Adipose tissue (tissue), 3 donors: ENCODE data around the gene PRR27. TPM values are rescaled to one million over a fixed set of nuclear protein-coding genes. Genes with fewer than 3 reads are reported as not detected.
"Not testable (repeated sequence)": the region's sequence is repeated elsewhere in the genome, so short reads cannot be mapped to it uniquely, and the experiment has no call there.

Source experiments
- H3K27ac ChIP-seq: one replicate; pipeline ENCODE4 v1.5.1; 2013; ENCODE audit warnings: low read depth, low read length
- WGBS, 3 donors: extraction: QIAGEN DNeasy Blood & Tissue Kit; methylation state at CpG; one replicate each; pipeline ENCODE4 v1.1.7; 2013; 5-methylcytosine and 5-hydroxymethylcytosine counted together
- polyA plus RNA-seq, 3 donors: library from polyadenylated mRNA; stranded (reverse); fragments of 200-250 nt; gene quantifications; one replicate each; pipeline ENCODE4 v1.2.3, GENCODE V29; 2013
- donor health status: healthy with polysubstance abuse.
- donor health status: Bipolar disorder and iron deficiency.
- donor health status: healthy.

Gene PRR27
- polyA plus RNA-seq, 3 donors = not detected

DNA sequence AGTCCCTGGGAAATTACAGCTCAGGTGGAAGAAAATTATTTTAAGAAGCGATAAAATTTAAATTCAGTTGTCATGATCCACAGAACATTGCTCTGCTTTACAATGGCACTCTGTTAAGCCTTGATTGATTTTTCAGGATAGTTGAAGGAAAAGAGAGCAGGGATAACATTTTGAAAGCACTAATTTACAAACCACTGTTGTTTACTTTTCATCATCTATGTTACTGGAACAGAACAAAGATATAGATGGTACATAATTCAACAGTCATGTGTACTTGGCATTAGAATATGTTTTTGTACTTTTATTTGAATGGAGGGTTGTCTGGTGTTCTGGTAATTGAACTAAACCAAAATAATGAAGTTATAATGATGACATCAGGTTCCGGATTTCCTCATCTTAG is 38.9 kb downstream of the PRR27 start:
- WGBS, 3 donors = 87 to 91% (median 91%) methylated on average over 2 of the region's 2 CpGs
- H3K27ac ChIP-seq = no peak overlapping the region

DNA sequence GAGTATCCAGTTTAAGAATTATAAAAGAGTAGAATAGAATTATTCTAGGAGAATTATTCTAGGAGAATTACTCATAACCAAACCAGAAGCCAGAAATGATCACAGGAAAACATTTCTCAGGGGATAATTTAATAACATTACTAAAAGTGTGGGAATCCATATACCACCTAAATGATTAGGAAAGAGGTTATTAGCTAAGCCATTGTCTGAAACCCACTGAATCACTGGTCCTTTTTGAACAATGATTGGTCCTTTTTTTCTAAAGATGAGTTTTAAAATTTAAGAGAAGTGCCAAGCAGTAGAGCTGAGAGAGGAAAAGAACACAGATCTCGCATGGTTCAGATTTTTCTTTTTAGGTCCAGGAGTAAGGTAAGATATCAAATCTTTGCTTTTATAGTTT is 41.4 kb downstream of the PRR27 start, which contains the start of gene ODAM:
Gene ODAM (plus strand): TSS at position 301 of the 400 bp plus-strand sequence. CDS start 819 bp downstream, outside the sequence.
- WGBS, 3 donors = 84 to 91% (median 87%) methylated on average over 1 of the region's 1 CpG
- H3K27ac ChIP-seq = no peak within 1 kb of the TSS

DNA sequence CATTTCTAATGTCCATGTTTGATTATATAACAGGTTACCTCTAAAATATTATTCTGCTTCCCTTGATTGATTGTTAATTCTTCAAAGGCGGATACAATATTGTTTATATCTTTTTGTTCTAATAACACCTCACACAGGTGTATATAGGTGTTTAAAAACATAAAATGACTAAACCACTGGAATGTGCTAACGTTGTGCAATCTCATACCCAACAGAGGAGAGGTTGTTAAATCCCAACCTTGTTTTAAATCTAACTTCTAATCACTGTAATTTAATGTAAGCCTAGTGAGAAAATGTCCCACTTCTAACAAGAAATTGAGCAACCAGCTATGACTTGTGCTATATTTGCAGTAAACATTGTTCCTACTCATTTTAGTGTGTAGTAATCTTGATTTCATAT is 42.8 kb downstream of the PRR27 start:
- WGBS, 3 donors = 76 to 82% (median 78%) methylated on average over 2 of the region's 2 CpGs
- H3K27ac ChIP-seq = no peak overlapping the region

DNA sequence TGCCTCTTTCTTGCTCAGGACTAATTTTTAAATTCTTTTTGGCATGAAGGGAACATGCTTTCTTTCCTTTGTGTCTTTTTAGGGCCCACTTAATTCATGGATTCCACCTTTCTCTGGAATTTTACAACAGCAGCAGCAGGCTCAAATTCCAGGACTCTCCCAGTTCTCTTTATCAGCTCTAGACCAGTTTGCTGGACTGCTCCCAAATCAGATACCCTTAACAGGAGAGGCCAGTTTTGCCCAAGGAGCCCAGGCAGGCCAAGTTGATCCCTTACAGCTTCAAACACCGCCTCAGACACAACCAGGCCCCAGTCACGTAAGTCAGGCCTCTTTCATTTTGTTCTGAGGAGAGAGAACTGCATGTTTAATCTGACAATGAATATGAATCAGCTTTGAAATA is 43.8 kb downstream of the PRR27 start:
- 23 to 76% (median 71%) methylated on average over 2 of the region's 2 CpGs for WGBS, 3 donors
- H3K27ac ChIP-seq = no peak overlapping the region

DNA sequence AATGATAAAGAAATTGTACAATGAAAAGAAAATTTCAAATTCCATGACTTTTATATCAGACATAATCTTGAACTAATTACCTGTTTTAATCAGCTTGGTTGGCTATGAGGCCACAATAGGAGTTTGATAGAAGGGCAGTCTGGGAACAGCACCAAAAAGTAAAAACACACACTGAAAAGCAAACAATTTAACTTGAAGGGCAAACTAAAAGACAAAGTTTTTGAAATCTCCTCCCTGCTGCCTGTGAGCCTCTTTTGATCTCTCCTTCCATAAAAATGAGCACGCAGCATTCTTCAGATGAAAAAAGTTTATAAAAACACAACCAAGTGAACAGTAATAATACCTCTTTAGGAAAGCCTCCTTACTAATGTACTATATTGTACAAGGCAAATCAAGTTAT is 49.6 kb downstream of the PRR27 start:
- WGBS, 3 donors = 20 to 86% (median 60%) methylated on average over 1 of the region's 1 CpG
- no peak overlapping the region for H3K27ac ChIP-seq

DNA sequence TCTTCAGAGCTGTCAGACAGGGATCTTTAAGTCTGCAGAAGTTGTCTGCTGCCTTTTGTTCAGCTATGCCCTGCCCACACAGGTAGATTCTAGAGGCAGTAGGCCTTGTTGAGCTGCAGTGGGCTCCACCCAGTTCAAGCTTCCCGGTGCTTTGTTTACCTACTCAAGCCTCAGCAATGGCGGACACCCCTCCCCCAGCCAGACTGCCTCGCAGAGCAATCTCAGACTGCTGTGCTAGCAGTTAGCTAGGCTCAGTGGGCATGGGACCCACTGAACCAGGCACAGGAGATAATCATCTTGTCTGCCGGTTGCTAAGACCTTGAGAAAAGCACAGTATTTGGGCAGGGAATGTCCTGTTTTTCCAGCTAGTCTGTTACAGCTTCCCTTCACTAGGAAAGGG is 58.7 kb downstream of the PRR27 start:
- 69 to 77% (median 72%) methylated on average over 4 of the region's 4 CpGs for WGBS, 3 donors
- not testable (repeated sequence) for H3K27ac ChIP-seq

Other genes starting within 250 kb of the PRR27 start
- 10 to 100 TPM in 1 of 3 donors, 1 to 10 TPM in 1, under 1 TPM in 1; 0.35 to 12.7 (median 8.1) TPM for gene CSN1S1, start 223.2 kb upstream of the PRR27 start, polyA plus RNA-seq
- not detected for gene CSN2, start 188.5 kb upstream of the PRR27 start, polyA plus RNA-seq
- gene STATH, start 158.3 kb upstream of the PRR27 start, polyA plus RNA-seq = not detected
- gene HTN3, start 125.8 kb upstream of the PRR27 start, polyA plus RNA-seq = not detected
- not detected for gene HTN1, start 103.8 kb upstream of the PRR27 start, polyA plus RNA-seq
- 1 to 10 TPM in 2 of 3 donors, under 1 TPM in 1; 0.08 to 1.3 (median 1.1) TPM for gene ODAM, start 41.5 kb downstream of the PRR27 start, polyA plus RNA-seq
- under 1 TPM in 2 of 3 donors, not detected in 1; 0.24 to 0.60 TPM for gene FDCSP, start 71.9 kb downstream of the PRR27 start, polyA plus RNA-seq
- not detected for gene CSN3, start 88.4 kb downstream of the PRR27 start, polyA plus RNA-seq
- gene CABS1, start 180.7 kb downstream of the PRR27 start, polyA plus RNA-seq = not detected
- not detected for gene SMR3A, start 206.5 kb downstream of the PRR27 start, polyA plus RNA-seq
- gene SMR3B, start 228.9 kb downstream of the PRR27 start, polyA plus RNA-seq = not detected
- not detected for gene OPRPN, start 243.7 kb downstream of the PRR27 start, polyA plus RNA-seq